Activated CD8-positive, alpha-beta memory T cell treated with anti-CD3 and anti-CD28 coated beads, Interleukin-2, amount 50 U/mL, for 24 hours (primary cell): Measurements from ENCODE around the gene TOLLIP.

Source experiments
- DNase-seq: peaks from one replicate; pipeline ENCODE4 v3.0.0-alpha.2; 2020; ENCODE audit errors: extremely low read depth

Gene TOLLIP

DNA sequence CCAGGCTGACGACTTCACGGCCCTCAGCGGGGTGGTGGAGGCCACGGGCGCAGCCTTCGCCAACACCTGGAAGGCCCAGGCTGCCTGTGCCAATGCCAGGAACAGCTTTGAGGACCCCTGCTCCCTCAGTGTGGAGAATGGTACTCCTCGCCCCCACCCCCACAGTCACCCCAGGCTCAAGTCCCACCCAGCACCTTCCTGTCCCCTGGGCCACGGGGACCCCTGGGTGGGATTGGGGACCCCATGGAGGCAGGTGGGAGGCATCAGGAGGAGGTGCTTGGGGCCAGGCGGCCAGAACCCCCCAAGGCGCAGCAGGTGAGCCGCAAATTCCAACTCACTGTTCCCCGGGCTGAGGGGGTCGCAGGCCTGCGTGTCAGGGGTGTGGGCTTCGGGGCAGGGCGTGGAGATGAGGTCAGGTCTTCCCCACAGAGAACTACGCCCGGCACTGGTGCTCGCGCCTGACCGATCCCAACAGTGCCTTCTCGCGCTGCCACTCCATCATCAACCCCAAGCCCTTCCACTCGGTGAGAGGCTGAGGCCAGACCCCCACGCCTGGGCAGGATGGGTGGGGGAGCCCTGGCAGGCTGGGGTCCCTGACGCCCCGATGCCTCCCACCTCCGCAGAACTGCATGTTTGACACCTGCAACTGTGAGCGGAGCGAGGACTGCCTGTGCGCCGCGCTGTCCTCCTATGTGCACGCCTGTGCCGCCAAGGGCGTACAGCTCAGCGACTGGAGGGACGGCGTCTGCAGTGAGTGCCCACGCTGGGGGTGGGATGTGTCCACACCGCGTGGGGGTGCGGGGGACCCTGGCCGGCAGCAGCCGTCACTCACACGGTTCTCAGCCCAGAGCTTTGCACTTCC, 77.2 kb downstream of the TOLLIP start:
- no peak for DNase-seq

DNA sequence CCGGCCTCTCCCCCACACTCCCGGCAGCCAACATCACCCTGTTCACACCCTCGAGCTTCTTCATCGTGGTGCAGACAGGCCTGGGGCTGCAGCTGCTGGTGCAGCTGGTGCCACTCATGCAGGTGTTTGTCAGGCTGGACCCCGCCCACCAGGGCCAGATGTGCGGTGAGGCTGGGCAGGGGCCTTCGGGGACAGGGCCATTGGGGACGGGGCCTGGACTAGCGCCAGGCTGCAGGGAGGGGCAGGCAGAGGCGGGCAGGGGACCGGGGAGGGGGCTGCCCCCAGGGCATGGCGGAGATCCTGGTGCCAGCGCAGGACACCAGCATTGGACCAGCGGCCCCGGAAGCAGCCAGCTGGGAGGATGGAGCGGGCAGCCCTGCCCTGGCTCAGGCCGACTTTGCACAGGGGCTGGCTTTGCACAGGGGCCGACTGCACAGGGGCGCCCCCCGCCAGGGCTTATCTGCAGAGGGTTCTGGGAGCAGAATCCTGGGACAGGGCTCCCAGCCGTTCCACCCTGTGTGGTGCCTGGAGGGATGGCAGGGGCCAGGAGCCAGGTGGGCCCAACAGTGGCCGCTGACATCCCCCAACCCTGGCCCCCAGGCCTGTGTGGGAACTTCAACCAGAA, 77.9 kb downstream of the TOLLIP start:
- DNase-seq: no peak

DNA sequence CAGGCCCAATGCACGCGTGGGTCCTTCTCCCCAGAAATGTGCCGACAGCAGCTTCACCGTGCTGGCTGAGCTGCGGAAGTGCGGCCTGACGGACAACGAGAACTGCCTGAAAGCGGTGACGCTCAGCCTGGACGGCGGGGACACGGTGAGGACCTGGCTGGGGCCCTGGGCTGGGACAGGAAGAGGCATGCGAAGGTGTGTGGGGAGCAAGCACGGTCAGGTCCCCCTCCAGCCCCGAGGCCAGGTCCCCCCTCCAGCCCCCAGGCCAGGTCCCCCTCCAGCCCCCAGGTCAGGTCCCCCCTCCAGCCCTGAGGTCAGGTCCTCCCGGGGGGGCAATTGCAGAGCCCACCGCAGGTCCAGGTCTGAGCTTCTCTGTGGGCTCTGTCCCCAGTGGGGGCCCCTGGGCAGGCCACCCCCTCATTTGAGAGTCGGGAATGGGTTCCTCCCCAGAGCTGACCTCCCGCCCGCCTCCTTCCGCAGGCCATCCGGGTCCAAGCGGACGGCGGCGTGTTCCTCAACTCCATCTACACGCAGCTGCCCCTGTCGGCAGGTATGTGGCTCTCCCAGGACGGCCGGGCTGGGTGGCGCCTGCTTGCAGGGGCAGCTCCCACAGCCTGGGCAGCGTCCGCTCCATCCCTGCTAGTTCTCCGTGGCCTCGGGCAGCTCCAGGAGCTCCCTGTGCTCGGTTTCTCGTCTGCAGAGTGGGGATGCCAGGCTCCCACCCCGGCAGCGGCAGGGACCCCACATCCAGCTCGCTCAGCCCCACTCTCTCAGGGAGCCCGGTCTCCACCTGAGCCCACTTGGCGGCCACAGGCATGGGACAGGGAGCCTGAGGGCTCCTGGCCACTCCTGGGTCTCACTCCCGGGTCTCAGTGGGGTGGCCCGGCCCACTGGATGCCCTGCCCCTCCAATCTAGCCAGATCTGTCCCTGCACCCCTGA, 78.7 kb downstream of the TOLLIP start:
- DNase-seq: no peak

DNA sequence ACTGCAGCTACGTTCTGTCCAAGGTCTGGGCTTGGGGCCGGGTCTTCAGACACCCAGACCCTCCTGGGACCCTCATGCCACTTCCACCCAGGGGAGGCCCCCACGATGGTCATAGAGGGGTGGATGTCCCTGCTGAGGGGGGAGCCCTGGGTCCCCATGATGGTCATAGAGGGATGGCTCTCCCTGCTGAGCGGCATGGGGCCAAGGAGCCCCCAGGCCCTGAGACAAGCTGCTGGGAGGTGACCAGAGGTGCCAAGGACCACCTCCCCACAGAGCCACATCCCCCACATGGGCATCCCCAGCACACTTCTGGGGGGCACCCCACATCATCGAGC, 79.3 kb downstream of the TOLLIP start:
- DNase-seq: no peak

DNA sequence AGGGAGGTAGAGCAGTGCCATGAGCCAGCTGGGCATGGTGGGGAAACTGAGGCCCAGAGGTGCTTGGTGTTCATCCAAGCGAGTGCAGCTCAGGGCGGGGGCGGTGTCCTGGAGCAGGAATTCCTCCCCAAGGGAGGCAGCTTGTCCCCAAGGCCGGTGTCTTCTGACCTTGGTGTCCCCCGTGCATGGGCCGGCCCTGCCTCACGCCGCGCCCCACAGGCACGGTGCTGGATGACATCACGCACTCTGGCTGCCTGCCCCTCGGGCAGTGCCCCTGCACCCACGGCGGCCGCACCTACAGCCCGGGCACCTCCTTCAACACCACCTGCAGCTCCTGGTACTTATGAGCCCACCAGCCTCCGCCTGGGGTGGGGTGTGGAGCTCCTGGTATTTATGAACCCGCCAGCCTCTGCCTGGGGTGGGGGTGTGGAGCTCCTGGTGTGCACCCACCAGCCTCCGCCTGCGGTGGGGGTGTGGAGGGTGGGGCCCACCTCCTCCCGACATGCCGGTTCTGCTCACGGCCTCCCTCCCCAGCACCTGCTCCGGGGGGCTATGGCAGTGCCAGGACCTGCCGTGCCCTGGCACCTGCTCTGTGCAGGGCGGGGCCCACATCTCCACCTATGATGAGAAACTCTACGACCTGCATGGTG, 79.8 kb downstream of the TOLLIP start:
- DNase-seq: no peak

DNA sequence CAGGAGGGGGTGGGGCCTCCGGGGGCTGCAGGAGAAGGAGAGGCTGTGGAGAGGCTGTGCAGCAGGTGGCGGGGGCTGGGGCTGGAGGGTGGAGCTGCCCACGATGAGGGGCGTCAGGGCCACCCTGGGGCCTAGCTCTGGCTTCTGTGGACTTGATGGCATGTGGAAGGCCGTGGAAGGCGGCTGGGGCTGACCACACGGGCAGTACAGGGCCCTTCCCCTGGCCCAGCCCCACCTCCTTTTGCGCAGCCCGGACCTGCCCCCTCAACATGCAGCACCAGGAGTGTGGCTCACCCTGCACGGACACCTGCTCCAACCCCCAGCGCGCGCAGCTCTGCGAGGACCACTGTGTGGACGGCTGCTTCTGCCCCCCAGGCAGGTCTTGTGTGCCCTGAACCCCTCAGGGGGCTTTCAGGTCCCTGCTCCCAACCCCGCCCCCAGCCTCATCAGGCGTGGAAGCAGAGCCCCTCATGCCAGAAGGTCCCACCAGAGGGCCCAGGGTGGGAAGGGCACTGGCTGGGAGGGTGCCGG, 80.4 kb downstream of the TOLLIP start:
- no peak for DNase-seq

DNA sequence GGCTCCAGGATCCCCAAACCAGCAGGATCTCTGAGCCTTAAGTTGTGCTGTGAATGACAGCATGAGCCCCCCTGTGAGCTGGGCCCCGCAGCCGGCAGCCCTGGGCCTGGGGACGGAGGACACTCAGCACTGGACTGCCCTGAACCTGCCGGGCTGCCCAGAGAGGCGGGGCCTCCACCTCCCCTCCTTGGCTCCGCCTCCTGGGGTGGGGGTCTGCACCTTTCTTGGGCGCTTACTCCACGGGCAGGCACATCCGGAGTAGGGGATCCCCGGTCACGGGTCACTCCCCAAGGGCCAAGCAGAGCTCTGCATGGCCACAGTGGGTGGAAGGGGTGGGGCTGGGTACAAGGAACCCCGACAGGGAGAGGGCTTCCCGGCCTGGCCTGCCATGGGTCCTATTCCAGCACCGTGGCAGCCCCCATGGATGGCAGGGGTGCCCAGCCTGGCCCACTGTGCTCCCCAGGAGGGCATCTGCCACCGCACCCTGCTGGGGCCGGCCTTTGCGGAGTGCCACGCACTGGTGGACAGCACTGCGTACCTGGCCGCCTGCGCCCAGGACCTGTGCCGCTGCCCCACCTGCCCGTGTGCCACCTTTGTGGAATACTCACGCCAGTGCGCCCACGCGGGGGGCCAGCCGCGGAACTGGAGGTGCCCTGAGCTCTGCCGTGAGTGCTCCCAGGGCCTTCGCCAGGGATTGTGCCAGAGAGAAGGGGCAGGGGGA, 81.2 kb downstream of the TOLLIP start:
- no peak for DNase-seq

DNA sequence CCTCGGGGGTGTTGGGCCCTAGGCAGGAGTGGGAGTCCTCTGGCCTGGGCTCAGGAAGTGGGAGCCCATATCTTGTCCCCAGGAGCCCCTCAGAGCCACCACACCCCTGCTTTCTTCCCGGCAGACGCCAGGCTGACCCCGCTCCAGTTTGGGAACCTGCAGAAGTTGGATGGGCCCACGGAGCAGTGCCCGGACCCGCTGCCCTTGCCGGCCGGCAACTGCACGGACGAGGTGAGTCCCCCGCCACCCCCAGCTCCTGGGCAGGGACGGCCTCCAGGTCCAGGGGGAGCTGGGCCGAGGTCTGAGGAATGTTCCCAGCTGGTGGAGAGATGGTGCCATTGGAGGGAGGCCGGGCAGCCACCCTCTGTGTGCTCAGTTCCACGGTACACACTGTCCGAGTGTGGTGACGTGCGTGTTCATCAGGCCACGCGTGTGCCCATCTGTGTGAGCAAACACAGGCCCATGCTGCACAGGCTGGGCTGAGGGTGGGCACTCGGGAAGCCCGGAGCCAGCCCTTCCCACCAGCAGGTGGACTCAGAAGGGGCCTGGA, 81.8 kb downstream of the TOLLIP start:
- no peak for DNase-seq

DNA sequence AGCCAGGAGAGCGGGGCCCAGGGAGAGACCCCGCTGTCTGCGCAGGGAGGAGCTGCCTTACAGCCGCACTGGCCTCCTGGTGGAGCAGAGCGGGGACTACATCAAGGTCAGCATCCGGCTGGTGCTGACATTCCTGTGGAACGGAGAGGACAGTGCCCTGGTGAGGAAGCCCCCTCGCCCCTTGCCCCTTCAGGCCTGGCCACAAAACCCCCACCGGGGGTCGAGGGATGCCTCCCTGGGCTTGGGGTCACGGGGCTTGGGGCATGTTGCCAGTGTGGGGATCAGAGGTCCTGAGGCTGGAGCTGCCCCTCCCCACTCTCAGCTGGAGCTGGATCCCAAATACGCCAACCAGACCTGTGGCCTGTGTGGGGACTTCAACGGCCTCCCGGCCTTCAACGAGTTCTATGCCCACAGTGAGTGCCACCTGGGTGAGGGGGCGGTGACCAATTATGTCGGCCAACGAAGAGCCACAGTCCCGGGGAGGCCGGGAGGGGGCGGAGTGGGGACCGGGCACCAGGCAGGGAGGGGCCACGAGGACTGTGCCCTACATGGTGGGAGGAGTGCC, 82.4 kb downstream of the TOLLIP start:
- DNase-seq: no peak

DNA sequence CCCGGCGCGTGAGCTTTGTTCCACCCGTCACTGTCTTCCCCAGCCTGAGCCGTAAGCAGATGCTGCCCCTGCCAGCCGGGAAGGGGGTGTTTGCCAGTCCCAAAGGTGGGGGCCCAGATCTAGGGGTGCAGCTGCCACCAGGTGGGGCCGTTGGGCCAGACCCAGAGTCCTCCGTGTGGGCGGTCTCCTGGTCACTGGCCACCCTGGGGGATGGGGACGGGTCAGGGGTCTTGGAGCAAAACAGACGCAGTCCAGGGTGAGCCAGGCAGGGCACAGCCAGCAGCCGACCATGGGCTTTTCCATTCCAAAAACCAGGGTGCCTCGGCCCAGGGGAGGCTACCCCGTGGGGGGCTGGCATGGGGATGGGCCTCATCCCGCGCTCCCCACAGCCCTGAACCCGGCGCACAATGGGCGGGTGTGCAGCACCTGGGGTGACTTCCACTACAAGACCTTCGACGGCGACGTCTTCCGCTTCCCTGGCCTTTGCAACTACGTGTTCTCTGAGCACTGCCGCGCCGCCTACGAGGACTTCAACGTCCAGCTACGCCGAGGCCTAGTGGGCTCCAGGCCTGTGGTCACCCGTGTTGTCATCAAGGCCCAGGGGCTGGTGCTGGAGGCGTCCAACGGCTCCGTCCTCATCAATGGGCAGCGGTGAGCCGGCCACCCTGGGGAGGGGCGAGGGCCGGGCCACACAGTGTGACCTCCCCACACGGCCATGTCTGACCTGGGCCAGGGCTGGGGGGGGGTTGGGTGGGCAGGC, 83.0 kb downstream of the TOLLIP start:
- DNase-seq: no peak

DNA sequence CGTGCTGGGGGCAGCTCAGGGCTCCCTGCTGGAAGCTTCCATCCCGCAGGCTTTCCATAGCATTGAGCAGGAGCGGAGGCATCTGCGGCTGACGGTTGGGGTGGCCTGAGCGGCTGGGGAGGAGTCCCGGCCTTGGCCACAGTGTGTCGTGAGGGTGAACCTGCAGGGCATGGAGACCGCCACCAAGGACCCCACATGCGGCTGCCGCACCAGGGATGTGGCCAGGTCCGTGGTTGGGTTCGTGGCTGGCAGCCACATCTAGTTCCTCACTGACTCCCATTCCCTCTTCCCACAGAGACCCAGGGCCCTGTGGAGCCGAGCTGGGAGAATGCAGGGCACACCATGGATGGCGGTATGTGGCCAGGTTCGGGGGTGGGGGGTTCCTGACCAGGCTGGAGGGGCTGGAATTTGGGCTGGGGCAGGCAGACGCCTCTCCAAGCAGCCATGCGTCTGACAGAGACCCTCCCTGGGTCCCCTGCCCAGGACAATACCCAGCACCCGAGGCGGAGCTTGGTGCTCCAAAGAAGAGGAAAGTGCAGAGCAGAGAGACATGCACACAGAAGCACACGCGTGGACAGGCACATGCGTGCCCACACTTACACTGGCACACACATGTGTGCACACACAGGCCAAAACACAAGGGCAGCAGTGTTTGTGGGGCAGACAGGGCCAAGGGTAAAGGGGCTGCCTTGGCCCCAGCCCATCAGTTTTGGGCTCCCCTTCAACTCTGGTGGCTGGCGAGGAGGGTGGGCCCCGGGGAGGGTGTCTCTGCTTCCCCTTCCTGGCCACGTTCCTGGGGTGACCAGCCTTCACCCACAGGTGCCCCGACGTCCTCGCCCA, 83.8 kb downstream of the TOLLIP start:
- no peak for DNase-seq

DNA sequence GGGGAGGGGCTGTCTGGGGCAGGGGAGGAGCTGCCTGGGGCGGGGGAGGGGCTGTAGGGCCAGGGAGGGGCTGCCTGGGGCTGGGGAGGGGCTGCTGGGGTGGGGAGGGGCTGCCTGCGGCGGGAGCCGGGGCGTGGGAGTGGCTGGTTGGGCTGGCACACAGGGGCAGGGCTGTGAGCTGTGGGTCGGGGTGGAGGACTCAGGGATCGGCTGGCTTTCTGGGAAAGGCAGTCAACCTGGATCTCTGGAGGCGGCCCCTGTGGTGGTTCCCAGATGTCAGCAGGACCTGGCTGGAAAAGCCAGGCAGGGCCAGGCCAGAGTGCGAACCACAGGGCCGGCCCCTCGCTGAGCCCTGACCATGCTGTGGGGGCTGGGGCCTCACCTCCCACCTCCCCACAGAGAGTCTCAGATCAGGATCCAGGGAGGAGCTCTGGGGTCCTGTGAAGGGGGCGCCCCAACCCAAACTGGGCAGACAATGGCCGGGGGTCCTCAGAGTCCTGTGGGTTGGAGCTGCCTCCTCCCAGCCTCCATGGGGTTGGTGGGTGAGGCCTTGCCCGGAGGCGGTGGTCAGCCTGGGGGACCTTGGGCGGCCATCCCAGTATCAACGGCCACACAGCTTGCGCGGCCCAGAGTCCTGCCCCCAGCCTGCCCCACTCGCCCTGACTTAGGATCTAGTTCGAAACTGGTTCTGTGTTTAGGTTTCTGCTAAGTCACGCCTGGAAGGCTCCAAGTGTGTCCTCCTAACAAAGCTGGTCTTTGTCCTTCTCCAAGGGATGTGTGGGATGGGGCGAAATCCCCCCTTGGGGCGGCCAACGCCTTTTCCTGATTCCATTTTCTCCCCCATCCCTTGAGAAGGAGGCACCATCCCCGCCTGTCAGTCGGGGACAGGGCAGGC, 84.7 kb downstream of the TOLLIP start:
- DNase-seq: no peak
